ENCODE measurements around the gene ICOS.
A peak's percentile ranks its signal among the peaks of the same experiment; 100 is the strongest.

ICOS gene

GRCh38 chr2:203936535-203936934 is at the start of gene ICOS:
Gene ICOS, plus strand, starts transcription at chr2:203936763. Its CDS starts 52 bp downstream, at chr2:203936815.
- peak in 2 of 4 experiments; percentile 8 to 9 for DNase-seq

- no peak for DNase-seq
Measured at GRCh38 chr2:203887677-203888076, 48.9 kb upstream of the ICOS start.

GRCh38 chr2:203889542-203889941 is 47.0 kb upstream of the ICOS start:
- no peak for DNase-seq

GRCh38 chr2:203889944-203890343 is 46.6 kb upstream of the ICOS start:
- no peak for DNase-seq

- DNase-seq: no peak
Measured at GRCh38 chr2:203890733-203891132, 45.8 kb upstream of the ICOS start.

GRCh38 chr2:203891474-203891873 is 45.1 kb upstream of the ICOS start:
- DNase-seq: peak in 1 of 4 experiments; percentile 5

- DNase-seq: no peak
Measured at GRCh38 chr2:203892207-203892606, 44.4 kb upstream of the ICOS start.

- no peak for DNase-seq
Measured at GRCh38 chr2:203893401-203893800, 43.2 kb upstream of the ICOS start.

GRCh38 chr2:203893840-203894239 is 42.7 kb upstream of the ICOS start:
- no peak for DNase-seq

GRCh38 chr2:203894262-203894661 is 42.3 kb upstream of the ICOS start:
- DNase-seq: no peak

- no peak for DNase-seq
Measured at GRCh38 chr2:203897544-203897943, 39.0 kb upstream of the ICOS start.

- DNase-seq: no peak
Measured at GRCh38 chr2:203898657-203899056, 37.9 kb upstream of the ICOS start.

- DNase-seq: no peak
Measured at GRCh38 chr2:203900253-203900652, 36.3 kb upstream of the ICOS start.

- DNase-seq: no peak
Measured at GRCh38 chr2:203904022-203904421, 32.5 kb upstream of the ICOS start.

GRCh38 chr2:203905656-203906055 is 30.9 kb upstream of the ICOS start:
- DNase-seq: no peak

- DNase-seq: no peak
Measured at GRCh38 chr2:203908066-203908796, 28.3 kb upstream of the ICOS start.

GRCh38 chr2:203908797-203909185 is 27.8 kb upstream of the ICOS start:
- DNase-seq: no peak

- no peak for DNase-seq
Measured at GRCh38 chr2:203909261-203909967, 27.1 kb upstream of the ICOS start.

GRCh38 chr2:203909974-203910373 is 26.6 kb upstream of the ICOS start:
- no peak for DNase-seq

- DNase-seq: no peak
Measured at GRCh38 chr2:203913947-203914346, 22.6 kb upstream of the ICOS start.

GRCh38 chr2:203914546-203915182 is 21.9 kb upstream of the ICOS start:
- no peak for DNase-seq

GRCh38 chr2:203915256-203915655 is 21.3 kb upstream of the ICOS start:
- DNase-seq: no peak

- DNase-seq: no peak
Measured at GRCh38 chr2:203916756-203917155, 19.8 kb upstream of the ICOS start.

GRCh38 chr2:203918264-203918663 is 18.3 kb upstream of the ICOS start:
- no peak for DNase-seq
